ENCODE results near the gene PDE4D. TPM values are rescaled to one million over a fixed set of nuclear protein-coding genes. Genes with fewer than 3 reads are reported as not detected.

The PDE4D gene
- total RNA-seq, 2 experiments from 2014 or later, result 75.5 to 80.7 TPM

DNA sequence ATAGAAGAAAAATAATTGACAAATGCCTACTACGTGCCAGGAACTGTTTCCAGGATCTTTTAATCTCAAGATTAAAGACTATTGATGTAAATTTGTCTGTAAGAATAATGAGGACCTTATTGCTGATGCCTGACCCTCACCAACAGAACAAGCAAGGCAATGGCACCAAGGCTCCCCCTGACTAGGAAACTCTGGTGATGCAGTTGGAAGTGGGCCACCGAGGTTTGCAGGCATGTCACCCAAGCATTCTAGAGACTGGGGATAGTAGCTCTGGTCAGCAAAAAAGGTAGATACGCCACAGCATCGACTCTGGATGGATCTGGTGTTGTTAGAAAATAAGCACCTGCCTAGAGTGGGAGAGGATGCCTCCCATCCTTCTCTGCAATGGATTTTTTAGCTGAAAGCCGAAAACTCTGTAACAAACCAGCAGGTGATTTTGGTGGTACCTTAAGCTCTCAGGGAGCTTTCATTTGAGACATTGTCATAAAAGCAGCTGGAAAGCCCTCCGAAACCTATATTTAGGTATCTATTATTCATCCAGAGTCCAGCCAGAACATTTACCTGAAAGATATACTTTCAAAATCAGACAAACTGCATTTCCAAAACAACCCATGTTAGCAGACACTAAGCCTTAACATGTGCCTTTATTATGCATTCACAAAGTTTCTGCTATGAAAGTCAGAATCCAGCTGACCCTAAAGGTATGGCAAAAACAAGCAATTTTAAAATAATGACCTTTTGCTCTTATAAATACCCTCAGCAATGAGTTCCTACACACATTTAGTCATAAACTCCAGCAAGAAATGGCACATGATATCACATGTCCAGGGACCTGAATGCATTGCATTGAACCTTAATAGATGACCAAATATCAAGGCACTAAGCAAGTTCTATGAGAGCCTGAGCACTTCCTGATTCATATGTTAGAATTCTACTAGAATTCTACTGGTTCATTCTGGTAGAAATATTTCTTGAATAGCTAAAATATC is 308.4 kb downstream of the PDE4D start:
- H3K27me3 Mint-ChIP-seq, result peaks cover 23% of the 10 kb centered on the region
- ATAC-seq, result no peak
- no peaks in the 10 kb centered on the region for H3K9me3 Mint-ChIP-seq
- intact Hi-C loops (cut with micrococcal nuclease), result no loop called here
- H3K36me3 Mint-ChIP-seq (ENCODE audit: low read depth), result no peaks in the 10 kb centered on the region
- H3K4me3 Mint-ChIP-seq, result no peak overlapping the region
- ChIA-PET CTCF (interaction anchor here (1.4 kb wide), 1 partner anchor 25 kb away, joined by 3 read pairs; no protein-coding TSS in a partner anchor), POLR2A (no interaction called here)
- no peak overlapping the region for H3K27ac Mint-ChIP-seq
- no peak for DNase-seq
- H3K4me1 Mint-ChIP-seq (ENCODE audit: low read depth), result no peaks in the 10 kb centered on the region
- TF ChIP-seq, protein P1, sequence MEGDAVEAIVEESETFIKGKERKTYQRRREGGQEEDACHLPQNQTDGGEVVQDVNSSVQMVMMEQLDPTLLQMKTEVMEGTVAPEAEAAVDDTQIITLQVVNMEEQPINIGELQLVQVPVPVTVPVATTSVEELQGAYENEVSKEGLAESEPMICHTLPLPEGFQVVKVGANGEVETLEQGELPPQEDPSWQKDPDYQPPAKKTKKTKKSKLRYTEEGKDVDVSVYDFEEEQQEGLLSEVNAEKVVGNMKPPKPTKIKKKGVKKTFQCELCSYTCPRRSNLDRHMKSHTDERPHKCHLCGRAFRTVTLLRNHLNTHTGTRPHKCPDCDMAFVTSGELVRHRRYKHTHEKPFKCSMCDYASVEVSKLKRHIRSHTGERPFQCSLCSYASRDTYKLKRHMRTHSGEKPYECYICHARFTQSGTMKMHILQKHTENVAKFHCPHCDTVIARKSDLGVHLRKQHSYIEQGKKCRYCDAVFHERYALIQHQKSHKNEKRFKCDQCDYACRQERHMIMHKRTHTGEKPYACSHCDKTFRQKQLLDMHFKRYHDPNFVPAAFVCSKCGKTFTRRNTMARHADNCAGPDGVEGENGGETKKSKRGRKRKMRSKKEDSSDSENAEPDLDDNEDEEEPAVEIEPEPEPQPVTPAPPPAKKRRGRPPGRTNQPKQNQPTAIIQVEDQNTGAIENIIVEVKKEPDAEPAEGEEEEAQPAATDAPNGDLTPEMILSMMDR (IDR thresholded peaks at IDR 0.05), result no peak

DNA sequence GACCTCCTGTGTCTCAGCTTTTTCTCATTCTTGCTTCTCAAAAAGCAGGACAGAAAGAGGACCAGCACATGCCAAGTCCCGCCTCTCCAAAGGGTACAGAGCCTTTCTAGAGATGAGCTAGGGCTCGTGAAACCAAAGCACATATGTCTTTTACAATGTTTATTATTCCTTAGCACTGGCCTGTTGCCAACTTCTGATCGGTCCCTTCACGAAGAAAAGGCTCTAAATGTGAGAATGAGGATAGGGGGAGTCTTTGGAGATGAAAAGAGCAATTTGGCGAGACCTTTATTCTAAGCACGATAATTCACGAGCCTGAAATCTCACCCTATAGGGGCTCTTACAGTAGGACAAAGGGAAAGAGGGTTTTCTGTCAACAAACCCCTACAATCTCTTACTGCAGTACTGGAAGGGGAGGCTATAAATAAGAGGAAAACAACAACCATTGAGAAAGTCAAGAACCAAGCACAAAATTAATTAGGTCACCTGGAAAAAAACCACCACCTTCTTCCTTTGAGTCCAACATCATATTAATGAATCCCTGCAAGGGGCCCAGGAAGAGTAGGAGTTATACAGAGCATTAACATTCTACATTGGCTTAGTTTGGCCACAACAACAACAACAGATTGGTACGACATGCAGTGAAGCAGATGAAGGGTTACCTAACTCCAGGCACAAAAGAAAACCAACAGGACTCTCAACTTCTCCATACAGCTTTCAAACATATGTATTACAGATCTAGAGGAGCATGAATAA is 309.5 kb downstream of the PDE4D start:
- peaks cover 22% of the 10 kb centered on the region for H3K27me3 Mint-ChIP-seq
- H3K4me1 Mint-ChIP-seq (ENCODE audit: low read depth), result no peaks in the 10 kb centered on the region
- ChIA-PET POLR2A (no interaction called here), CTCF (interaction anchor here (1.4 kb wide), 1 partner anchor 26 kb away, joined by 3 read pairs; no protein-coding TSS in a partner anchor)
- DNase-seq (no peak), ATAC-seq (no peak)
- no peak overlapping the region for H3K27ac Mint-ChIP-seq
- TF ChIP-seq, protein P1 (IDR thresholded peaks at IDR 0.05), result no peak
- no peak overlapping the region for H3K4me3 Mint-ChIP-seq
- no peaks in the 10 kb centered on the region for H3K36me3 Mint-ChIP-seq (ENCODE audit: low read depth)
- intact Hi-C loops (cut with micrococcal nuclease), result no loop called here
- H3K9me3 Mint-ChIP-seq, result no peaks in the 10 kb centered on the region

DNA sequence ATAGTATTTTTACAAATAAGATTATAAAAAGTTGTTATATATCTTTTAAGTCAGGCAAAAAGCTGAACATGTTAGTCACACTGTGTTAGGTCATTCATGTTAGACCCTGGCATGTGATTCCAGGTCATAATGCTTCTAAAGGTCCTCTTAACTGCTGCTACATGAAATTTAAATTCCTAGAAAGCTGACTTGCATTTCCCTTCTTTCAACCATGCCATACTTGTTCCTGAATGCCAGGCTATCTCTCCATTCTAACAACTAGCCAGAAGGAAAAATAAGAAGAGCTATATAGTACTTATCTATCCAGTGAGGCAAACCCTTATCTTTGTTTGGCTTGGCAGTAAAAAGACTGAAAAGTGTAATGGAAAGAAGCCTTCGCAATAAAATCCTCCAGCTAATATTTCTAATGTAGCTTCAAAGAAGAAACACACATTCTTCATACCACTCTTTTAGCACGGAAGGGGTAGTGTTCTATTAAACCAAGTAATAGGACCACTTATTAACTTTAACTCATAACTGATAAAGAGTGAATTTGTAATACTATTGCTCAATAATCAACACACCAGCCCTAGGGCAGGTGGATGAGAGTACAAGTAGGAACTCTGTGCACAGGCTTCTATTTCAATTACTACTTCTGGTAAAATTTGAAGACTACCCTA is 310.2 kb downstream of the PDE4D start:
- Mint-ChIP-seq H3K27me3 (peaks cover 23% of the 10 kb centered on the region), H3K4me3 (no peak overlapping the region), H3K9me3 (no peaks in the 10 kb centered on the region), H3K4me1 (ENCODE audit: low read depth) (no peaks in the 10 kb centered on the region), H3K36me3 (ENCODE audit: low read depth) (no peaks in the 10 kb centered on the region), H3K27ac (no peak overlapping the region)
- TF ChIP-seq, protein P1 (IDR thresholded peaks at IDR 0.05), result no peak
- ChIA-PET CTCF (no interaction called here), POLR2A (interaction anchor here (0.6 kb wide), 1 partner anchor 768 kb away, joined by 3 read pairs; no protein-coding TSS in a partner anchor)
- no peak for ATAC-seq
- intact Hi-C loops (cut with micrococcal nuclease), result no loop called here
- no peak for DNase-seq

DNA sequence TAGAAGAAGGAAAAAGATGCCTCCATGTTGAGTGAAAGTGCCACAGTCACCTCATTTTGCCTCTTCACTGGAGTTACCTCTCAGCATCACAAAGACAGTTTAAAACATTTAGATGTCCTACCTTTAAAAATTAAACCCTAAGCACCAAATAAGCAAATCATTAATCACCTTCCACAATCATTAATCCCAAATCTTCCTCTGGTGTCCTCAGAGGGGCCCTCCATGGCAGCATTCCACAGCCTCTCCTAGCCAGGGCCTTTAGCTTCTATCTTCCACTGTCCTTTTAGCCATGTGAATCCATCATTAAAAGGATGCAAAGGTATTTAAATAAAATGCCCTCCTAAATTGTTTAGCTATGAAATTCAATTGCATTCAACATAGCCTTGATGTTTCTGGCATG is 310.8 kb downstream of the PDE4D start:
- H3K9me3 Mint-ChIP-seq, result no peaks in the 10 kb centered on the region
- CTCF ChIA-PET, result no interaction called here
- TF ChIP-seq, protein P1 (IDR thresholded peaks at IDR 0.05), result no peak
- no peak overlapping the region for H3K4me3 Mint-ChIP-seq
- H3K36me3 Mint-ChIP-seq (ENCODE audit: low read depth), result no peaks in the 10 kb centered on the region
- POLR2A ChIA-PET, result interaction anchor here (0.6 kb wide), 1 partner anchor 769 kb away, joined by 3 read pairs; no protein-coding TSS in a partner anchor
- H3K27me3 Mint-ChIP-seq, result peaks cover 23% of the 10 kb centered on the region
- DNase-seq (no peak), ATAC-seq (no peak)
- no peak overlapping the region for H3K27ac Mint-ChIP-seq
- no peaks in the 10 kb centered on the region for H3K4me1 Mint-ChIP-seq (ENCODE audit: low read depth)
- intact Hi-C loops (cut with micrococcal nuclease), result no loop called here
